HG03378 (cell line): ENCODE data around the gene C16orf89.
"Not testable (repeated sequence)": the region's sequence is repeated elsewhere in the genome, so short reads cannot be mapped to it uniquely, and the experiment has no call there.

ENCODE experiments used
- ATAC-seq: cut with Tn5 transposase; IDR thresholded peaks from one replicate; pipeline ENCODE4 v1.9.1; 2021; ENCODE audit warnings: mild to moderate bottlenecking, moderate library complexity; ENCODE audit not compliant: unreplicated experiment

Gene C16orf89

DNA sequence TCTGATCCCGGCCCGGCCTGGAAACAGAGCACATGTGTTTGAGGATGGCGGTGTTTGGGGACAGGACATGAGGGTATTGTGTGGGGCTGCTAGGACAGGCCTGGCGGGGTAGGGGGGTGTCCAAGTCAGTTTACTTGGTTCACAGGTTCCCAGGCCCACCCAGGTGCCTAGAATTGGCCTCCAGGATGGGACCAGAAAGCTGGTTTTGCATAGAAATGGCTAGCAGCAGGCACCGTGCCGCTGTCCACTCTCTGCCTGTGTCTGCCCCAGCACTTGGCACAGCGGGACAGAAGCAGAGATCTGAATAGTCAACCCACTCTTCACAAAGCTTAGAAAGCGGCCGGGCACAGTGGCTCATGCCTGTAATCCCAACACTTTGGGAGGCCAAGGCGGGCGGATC is 20.0 kb upstream of the C16orf89 start:
- ATAC-seq, result not testable (repeated sequence)

DNA sequence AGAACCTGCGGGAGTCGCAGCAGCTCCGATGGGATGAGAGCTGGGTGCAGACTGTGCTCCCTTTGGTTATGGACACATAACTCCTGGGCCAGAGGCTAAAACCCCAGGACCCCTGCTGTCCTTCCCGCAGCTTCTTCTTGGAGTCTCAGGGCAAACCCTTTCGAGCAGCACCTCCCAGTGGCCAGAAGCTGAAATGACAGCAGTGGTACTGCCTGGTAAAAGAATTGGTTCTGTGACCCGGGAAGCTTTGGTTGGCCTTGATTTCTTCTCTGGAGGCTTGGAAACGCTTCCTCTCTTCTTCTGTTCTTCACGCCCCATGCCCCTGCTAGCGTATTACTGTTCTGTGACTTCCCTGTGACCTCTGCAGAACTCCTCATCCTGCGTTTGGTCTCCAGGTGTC is 19.0 kb upstream of the C16orf89 start:
- not testable (repeated sequence) for ATAC-seq

DNA sequence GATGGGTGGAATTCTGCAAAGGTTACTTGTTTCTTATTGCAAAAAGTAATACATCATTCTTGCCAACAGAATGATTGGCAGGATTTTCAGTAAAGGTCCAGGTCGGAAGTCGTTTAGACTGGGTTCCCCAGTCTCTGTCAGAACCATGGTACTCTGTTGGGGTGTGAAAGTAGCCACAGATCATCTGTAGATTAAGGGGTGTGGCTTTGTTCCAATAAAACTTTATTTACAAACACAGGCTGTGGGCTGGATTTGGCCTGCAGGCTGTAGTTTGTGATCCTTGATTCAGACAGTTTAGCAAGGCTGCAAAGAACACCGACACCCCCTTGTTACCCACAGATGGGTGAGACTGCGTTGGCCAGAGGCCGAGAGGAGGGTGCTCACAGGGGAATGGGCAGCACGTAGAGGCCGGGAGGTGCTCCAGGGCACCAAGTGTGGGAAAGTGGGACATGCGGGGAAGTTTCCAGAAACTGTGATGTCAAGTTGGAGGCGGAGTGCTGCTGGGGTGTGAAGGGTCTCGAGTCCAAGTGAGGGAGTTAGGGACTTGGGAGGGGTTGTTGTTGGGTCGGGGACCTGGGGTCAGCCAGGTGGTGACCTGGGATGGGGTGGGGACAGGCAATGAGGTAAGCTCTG is 18.5 kb upstream of the C16orf89 start:
- ATAC-seq, result not testable (repeated sequence)

DNA sequence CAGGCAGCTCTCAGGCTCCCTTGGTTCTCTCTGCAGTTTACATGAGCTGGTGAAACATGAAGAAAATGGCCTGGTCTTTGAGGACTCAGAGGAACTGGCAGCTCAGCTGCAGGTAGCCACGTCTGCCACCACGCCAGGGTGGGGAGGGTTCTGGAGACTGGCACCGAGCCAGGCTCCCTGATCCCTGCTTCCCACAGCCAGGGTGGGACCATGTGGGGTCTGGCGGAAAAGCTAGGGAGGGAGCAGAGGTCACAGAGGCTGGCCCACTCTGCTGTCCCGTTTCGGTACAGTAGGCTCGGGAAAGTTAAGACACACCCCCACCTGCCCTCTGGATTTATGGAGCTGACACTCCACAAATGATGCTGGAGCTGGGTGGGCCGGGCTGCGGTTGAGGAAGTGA is 17.9 kb upstream of the C16orf89 start:
- not testable (repeated sequence) for ATAC-seq

DNA sequence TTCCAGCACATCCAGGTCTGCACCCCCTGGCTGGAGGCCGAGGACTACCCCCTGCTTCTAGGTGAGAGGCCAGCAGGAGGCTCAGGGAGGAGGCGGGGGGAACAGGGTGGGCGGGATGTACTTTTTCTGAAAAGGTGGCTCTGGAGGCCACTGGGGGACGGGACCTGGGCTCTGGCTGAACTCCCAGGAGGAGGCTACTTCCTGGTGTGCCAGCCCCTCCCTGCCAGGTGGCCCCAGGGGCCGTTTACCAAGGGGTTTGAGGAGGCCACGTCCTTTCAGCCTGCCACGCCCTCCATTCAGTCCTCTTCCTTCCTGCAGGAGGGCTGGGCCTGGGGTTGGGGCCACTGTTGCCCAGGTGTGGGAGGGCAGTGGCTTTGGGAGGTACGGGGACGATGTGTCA is 15.2 kb upstream of the C16orf89 start:
- ATAC-seq, result not testable (repeated sequence)

GRCh38 chr16:5080461-5080860 is 14.7 kb upstream of the C16orf89 start:
- ATAC-seq, result not testable (repeated sequence)

GRCh38 chr16:5078626-5079025 is 12.9 kb upstream of the C16orf89 start:
- ATAC-seq, result no peak

- ATAC-seq, result no peak
Measured at GRCh38 chr16:5077304-5077703, 11.5 kb upstream of the C16orf89 start.

GRCh38 chr16:5075637-5076036 is 9.9 kb upstream of the C16orf89 start:
- no peak for ATAC-seq

DNA sequence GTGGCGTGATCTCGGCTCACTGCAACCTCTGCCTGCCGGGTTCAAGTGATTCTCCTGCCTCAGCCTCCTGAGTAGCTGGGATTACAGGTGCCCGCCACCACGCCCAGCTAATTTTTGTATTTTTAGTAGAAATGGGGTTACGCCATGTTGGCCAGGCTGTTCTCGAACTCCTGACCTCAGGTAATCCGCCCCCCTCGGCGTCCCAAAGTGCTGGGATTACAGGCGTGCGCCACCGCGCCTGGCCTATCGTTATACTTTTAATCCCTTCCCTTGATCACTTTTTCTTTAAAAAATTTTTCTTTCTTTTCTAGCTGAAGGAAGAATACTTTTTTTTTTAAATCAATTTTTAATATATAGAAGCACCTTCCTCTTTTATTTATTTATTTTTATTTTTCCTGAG is 8.0 kb upstream of the C16orf89 start:
- not testable (repeated sequence) for ATAC-seq

DNA sequence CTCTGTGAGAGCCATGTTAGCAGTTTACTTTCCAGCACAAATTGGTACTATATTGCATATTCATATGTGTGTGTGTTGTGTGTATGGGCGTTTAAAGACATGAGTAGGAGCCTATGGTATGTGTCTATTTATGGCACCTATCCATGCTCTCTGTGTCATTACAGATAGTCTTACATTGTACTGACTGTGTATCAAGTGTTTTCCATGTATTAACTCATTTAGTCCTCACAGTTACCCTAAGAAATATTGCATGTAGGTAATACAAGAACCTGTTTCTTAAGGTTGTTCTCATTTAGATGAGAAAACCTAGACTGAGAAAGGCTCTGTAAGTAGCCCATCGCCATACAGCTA is 7.5 kb upstream of the C16orf89 start:
- ATAC-seq, result no peak

GRCh38 chr16:5072334-5073278 is 6.8 kb upstream of the C16orf89 start:
- no peak for ATAC-seq

DNA sequence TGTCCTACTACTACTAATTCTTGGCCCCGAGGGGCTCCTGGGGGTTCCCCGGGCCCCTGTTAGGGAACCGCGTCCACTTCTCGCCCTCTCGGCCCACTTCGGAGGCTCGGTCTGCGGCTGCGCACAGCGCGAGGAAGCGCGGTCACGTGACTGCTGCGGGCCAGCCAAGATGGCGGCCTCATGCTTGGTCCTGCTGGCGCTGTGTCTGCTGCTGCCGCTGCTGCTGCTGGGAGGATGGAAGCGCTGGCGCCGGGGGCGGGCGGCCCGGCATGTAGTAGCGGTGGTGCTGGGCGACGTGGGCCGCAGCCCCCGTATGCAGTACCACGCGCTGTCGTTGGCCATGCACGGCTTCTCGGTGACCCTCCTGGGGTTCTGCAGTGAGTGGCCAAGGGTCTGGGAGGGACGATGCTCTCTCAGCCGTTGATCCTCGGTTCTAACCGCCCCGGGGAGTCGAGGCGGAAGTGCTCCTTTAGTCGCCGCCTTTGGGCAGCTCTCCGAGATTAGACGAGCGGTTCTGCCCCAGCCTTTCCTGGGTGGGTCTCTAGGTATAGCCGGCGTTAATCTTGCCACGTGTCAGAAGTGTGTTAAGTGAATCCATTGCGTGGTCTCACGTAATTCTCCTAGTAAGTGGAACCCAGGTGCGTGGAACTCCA is 6.1 kb upstream of the C16orf89 start, which contains the start of gene ALG1:
TSS of gene ALG1 (plus strand) at position 163 of the 653 bp plus-strand sequence. CDS start at position 170, 7 bp downstream.
- ATAC-seq, result peak; percentile 76

- no peak for ATAC-seq
Measured at GRCh38 chr16:5071341-5071680, 5.6 kb upstream of the C16orf89 start.

- ATAC-seq, result no peak
Measured at GRCh38 chr16:5070431-5071186, 4.9 kb upstream of the C16orf89 start.

- ATAC-seq, result no peak
Measured at GRCh38 chr16:5069854-5070253, 4.1 kb upstream of the C16orf89 start.

- no peak for ATAC-seq
Measured at GRCh38 chr16:5069048-5069447, 3.3 kb upstream of the C16orf89 start.

GRCh38 chr16:5066511-5066910 is 755 bp upstream of the C16orf89 start:
- ATAC-seq, result no peak

GRCh38 chr16:5065326-5065725 is 430 bp downstream of the C16orf89 start:
- no peak for ATAC-seq

- ATAC-seq, result no peak
Measured at GRCh38 chr16:5064915-5065314, 841 bp downstream of the C16orf89 start.
